Fibroblast of skin of left biceps (primary cell): ENCODE measurements around the gene GOLPH3.
"Not testable (repeated sequence)": the region's sequence is repeated elsewhere in the genome, so short reads cannot be mapped to it uniquely, and the experiment has no call there.

Experiments used
- DNase-seq, 2 experiments: peaks; one replicate each; pipeline ENCODE4 v3.0.0-alpha.2; 2013; ENCODE audit warnings: low read depth in 2 of 2

GOLPH3 gene

GRCh38 chr5:32174011-32174870 is at the start of gene GOLPH3:
TSS of gene GOLPH3 (minus strand) at chr5:32174319. CDS start at chr5:32174034, 285 bp downstream.
- peak; percentile 74 to 75 for DNase-seq

- no peak for DNase-seq
These were observed 48.8 kb upstream of the GOLPH3 start for GRCh38 chr5:32222723-32223470.

- no peak for DNase-seq
These were observed 43.8 kb upstream of the GOLPH3 start for GRCh38 chr5:32217886-32218396.

- not testable (repeated sequence) for DNase-seq
These were observed 40.2 kb upstream of the GOLPH3 start for GRCh38 chr5:32214344-32214743.

GRCh38 chr5:32210151-32210550 is 36.0 kb upstream of the GOLPH3 start:
- DNase-seq = no peak

- DNase-seq = not testable (repeated sequence)
These were observed 34.7 kb upstream of the GOLPH3 start for GRCh38 chr5:32208837-32209236.

- no peak for DNase-seq
These were observed 33.2 kb upstream of the GOLPH3 start for GRCh38 chr5:32207355-32207634.

GRCh38 chr5:32206509-32207354 is 32.6 kb upstream of the GOLPH3 start:
- DNase-seq = no peak

GRCh38 chr5:32206053-32206452 is 31.9 kb upstream of the GOLPH3 start:
- no peak for DNase-seq

GRCh38 chr5:32202394-32202793 is 28.3 kb upstream of the GOLPH3 start:
- peak; percentile 71 to 72 for DNase-seq

GRCh38 chr5:32201122-32201753 is 27.1 kb upstream of the GOLPH3 start:
- no peak for DNase-seq

GRCh38 chr5:32197032-32197431 is 22.9 kb upstream of the GOLPH3 start:
- DNase-seq = no peak

GRCh38 chr5:32195265-32195664 is 21.1 kb upstream of the GOLPH3 start:
- no peak for DNase-seq

GRCh38 chr5:32193591-32193990 is 19.5 kb upstream of the GOLPH3 start:
- peak; percentile 67 to 68 for DNase-seq

- peak; percentile 96 for DNase-seq
These were observed 16.0 kb upstream of the GOLPH3 start for GRCh38 chr5:32190095-32190494.

GRCh38 chr5:32187675-32188074 is 13.6 kb upstream of the GOLPH3 start:
- DNase-seq = no peak

- DNase-seq = no peak
These were observed 8.4 kb upstream of the GOLPH3 start for GRCh38 chr5:32182463-32183063.

- DNase-seq = no peak
These were observed 680 bp downstream of the GOLPH3 start for GRCh38 chr5:32173267-32174010.

GRCh38 chr5:32172923-32173266 is 1.2 kb downstream of the GOLPH3 start:
- DNase-seq = no peak

GRCh38 chr5:32172186-32172911 is 1.8 kb downstream of the GOLPH3 start:
- not testable (repeated sequence) for DNase-seq
